ENCODE measurements around the gene LDLR.
"Not testable (repeated sequence)": the region's sequence is repeated elsewhere in the genome, so short reads cannot be mapped to it uniquely, and the experiment has no call there.

The LDLR gene

DNA sequence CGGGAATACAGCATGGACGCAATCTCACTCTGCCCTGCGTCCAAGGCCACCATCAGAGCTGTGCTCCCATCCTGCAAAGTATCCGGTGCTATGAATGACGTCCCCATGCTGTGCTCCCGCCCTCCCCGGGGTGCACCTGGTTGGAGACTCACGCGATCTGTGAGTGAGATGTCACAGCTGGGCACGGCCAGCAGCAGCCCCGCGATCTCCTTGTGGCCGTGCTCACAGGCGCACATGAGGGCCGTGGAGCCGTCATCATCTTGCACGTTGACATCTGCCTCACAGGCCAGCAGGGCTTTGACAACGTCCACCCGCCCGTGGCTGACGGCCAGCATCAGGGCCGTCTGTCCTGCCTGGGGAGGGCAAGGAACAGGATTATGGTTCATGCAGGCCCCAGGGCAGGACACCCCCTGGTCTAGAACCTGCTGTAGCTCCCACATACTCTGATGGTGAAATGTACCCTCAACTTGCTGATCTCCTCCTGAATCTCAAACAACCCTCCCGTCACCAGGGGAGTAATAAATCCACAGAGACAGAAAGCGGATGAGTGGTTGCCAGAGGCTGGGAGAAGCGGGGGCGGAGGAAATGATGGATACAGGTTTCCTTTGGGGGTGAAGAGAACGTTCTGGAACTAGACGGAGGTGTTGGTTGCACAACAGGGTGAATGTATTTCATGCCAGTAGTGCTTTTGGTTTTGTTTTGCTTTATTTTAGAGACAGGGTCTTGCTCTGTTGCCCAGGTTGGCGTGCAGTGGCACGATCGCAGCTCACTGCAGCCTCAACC lies 80.8 kb downstream of the LDLR start:
- no peak for DNase-seq (ENCODE audit: extremely low read depth in 1 of 2, low read depth in 1 of 2)

DNA sequence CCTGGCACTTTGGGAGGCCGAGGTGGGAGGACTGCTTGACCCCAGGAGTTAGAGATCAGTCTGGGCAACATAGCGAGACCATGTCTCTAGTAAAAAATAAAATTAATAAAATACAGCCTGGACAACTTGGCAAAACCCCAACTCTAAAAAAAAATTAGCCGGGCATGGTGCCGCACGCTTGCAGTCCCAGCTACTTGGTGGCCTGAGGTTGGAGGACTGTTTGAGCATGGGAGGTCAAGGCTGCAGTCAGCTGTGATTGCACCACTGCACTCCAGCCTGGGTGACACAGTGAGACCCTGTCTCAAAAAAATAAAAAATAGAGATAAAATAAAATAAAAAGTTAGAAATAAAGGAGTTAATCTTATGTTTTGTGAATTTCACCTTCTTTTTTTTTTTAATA lies 81.9 kb downstream of the LDLR start:
- DNase-seq (ENCODE audit: extremely low read depth in 1 of 2, low read depth in 1 of 2): no peak

DNA sequence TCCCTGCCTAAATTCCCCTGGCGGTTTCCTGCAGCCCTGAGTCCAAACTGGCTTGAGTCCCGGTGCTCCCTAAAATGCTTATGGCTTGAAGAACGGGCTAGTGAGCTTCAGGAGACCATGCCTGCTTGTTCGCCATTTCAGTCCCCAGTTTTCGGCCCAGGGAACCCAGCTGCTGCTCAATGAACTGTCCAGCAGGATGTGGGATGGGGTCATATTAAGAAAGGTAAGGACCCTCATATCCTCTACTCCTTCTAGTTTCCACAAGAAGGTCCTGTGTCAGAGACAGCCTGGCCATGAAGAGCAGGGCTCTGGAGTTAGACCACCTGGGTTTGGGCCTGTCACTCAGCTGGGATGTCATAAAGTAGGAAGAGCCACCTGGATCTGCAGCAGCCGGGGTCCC lies 83.3 kb downstream of the LDLR start:
- no peak for DNase-seq (ENCODE audit: extremely low read depth in 1 of 2, low read depth in 1 of 2)

DNA sequence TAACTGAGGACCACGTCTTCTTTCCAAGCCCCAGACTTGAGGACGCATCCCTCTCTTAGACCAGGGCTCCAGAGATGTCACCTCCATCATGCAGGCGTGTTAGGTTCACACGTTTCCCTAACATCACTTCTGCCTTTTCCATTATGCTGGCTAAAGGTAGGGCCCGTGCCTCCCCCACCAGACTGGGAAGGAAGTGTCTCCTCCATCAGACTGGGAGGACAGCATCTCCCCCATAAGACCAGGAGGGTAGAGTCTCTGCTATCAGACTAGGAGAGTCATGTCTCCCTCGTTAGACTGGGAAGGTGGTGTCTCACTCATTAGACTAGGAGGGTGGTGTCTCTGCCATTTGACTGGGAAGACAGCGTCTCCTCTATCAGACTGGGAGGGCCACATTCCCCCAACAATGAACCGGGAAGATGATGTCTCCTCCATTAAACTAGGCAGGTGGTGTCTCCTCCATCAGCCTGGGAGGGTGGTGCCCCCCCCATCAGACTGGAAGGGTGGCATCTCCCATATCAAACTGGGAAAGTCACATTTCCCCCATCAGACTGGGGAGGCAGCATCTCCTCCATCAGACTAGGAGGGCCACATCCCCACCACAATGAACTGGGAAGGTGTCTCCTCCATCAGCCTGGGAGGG lies 84.4 kb downstream of the LDLR start:
- no peak for DNase-seq (ENCODE audit: extremely low read depth in 1 of 2, low read depth in 1 of 2)

GRCh38 chr19:11174336-11174735 lies 85.1 kb downstream of the LDLR start:
- DNase-seq (ENCODE audit: extremely low read depth in 1 of 2, low read depth in 1 of 2): no peak

DNA sequence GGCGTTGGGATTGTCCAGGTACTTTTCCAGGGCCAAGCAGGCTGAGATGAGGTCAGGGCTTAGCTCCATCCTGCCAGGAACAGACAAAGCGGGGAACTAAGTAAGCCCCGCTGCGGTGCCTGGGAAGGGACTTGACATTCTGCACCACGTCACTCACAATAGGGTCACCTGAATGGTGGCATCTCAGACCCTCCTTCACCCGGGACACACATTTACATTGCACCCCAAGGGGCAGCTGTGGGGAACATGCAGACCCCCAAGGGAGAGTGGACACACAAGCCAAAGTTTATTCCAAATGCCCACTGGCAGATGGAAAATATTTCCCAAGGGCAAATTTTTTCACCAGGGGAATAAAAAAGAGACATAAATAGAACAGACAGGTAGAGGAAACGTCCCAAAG lies 86.7 kb downstream of the LDLR start:
- no peak for DNase-seq (ENCODE audit: extremely low read depth in 1 of 2, low read depth in 1 of 2)

GRCh38 chr19:11176466-11177193 lies 87.4 kb downstream of the LDLR start:
- DNase-seq (ENCODE audit: extremely low read depth in 1 of 2, low read depth in 1 of 2): no peak

DNA sequence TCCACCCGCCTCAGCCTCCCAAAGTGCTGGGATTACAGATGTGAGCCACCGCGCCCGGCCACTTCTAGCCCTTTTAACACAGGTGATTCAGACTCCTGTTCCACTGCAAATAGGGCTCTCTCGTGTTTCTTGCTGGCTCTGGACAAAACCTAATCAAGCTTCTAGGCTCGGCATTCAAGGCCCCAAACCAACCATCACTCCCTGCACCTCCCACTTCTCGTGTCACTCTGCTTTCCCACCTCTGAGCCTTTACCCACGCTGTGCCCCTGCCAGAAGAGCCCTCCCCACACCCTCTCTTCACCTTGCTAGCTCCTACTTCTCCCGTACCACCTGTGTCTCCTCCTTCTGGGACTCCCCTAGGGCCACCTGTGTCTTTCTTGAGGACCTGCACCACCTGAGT lies 88.3 kb downstream of the LDLR start:
- DNase-seq (ENCODE audit: extremely low read depth in 1 of 2, low read depth in 1 of 2): no peak

DNA sequence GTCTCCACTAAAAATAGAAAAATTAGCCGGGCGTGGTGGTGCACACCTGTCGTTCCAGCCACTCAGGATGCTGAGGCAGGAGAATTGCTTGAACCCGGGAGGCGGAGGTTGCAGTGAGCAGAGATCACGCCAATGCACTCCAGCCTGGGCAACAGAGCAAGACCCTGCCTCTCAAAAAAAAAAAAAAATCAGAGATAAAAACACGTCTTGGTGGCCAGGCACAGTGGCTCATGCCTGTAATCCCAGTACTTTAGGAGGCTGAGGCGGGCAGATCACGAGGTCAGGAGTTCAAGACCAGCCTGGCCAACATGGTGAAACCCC lies 89.8 kb downstream of the LDLR start:
- DNase-seq (ENCODE audit: extremely low read depth in 1 of 2, low read depth in 1 of 2): not testable (repeated sequence)

GRCh38 chr19:11179716-11180297 lies 90.5 kb downstream of the LDLR start:
- no peak for DNase-seq (ENCODE audit: extremely low read depth in 1 of 2, low read depth in 1 of 2)

GRCh38 chr19:11180346-11180745 lies 91.1 kb downstream of the LDLR start:
- DNase-seq (ENCODE audit: extremely low read depth in 1 of 2, low read depth in 1 of 2): no peak

- not testable (repeated sequence) for DNase-seq (ENCODE audit: extremely low read depth in 1 of 2, low read depth in 1 of 2)
Observed at GRCh38 chr19:11180975-11181374, 91.7 kb downstream of the LDLR start.

- DNase-seq (ENCODE audit: extremely low read depth in 1 of 2, low read depth in 1 of 2): no peak
Observed at GRCh38 chr19:11181488-11181887, 92.2 kb downstream of the LDLR start.
